Measurements from ENCODE around the gene MEGF6. TPM values are rescaled to one million over a fixed set of nuclear protein-coding genes. Genes with fewer than 3 reads are reported as not detected.

Gene MEGF6
- total RNA-seq, 1 donor from 2014 or later: 64.7 TPM

- H3K9me3 Mint-ChIP-seq (ENCODE audit: unreplicated experiment): peaks cover 2% of the 10 kb centered on the region
- no peak overlapping the region for H3K4me3 Mint-ChIP-seq (ENCODE audit: unreplicated experiment)
- H3K27me3 Mint-ChIP-seq (ENCODE audit: unreplicated experiment): peaks cover 1% of the 10 kb centered on the region
- H3K27ac Mint-ChIP-seq (ENCODE audit: unreplicated experiment): no peak overlapping the region
- no peak for DNase-seq
- TF ChIP-seq, protein P1, sequence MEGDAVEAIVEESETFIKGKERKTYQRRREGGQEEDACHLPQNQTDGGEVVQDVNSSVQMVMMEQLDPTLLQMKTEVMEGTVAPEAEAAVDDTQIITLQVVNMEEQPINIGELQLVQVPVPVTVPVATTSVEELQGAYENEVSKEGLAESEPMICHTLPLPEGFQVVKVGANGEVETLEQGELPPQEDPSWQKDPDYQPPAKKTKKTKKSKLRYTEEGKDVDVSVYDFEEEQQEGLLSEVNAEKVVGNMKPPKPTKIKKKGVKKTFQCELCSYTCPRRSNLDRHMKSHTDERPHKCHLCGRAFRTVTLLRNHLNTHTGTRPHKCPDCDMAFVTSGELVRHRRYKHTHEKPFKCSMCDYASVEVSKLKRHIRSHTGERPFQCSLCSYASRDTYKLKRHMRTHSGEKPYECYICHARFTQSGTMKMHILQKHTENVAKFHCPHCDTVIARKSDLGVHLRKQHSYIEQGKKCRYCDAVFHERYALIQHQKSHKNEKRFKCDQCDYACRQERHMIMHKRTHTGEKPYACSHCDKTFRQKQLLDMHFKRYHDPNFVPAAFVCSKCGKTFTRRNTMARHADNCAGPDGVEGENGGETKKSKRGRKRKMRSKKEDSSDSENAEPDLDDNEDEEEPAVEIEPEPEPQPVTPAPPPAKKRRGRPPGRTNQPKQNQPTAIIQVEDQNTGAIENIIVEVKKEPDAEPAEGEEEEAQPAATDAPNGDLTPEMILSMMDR (IDR thresholded peaks at IDR 0.05; ENCODE audit: partially characterized antibody, unreplicated experiment): no peak
- no peaks in the 10 kb centered on the region for H3K36me3 Mint-ChIP-seq (ENCODE audit: unreplicated experiment)
- H3K4me1 Mint-ChIP-seq (ENCODE audit: low read depth, unreplicated experiment): peaks cover 3% of the 10 kb centered on the region
These were observed 15.4 kb downstream of the MEGF6 start for GRCh38 chr1:3595949-3596348.

DNA sequence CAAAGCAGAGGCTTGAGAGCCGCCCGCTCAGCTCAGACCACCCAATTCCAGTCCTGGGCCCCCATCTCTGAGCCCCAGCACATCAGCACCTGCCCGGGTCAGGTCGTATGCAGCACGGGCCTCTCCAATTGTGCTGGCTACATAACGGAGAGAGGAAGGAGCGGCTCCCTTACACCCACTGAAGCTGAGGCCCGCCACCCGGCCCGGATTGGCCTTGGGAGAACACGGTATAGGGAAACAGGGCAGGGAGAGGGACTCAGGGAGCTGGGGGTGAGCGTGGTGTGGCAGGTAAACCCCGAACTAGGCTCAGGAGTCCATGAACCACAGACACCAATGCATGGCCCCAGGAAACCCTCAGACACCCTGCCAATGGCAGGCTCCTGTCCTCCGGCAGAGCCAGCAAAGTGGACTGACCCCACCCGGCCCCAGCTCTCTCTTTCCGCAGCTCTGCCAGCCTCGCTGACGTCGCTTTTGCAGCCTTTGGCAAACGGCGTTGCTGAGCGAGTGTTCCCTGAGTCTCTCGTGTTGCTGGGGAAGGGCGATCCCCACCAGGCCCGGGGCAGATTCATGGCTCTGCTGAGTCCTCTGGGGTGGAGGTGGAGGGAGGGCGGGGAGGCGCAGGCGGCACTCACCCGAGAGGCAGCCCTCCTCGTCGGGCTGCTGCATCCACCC lies 16.5 kb downstream of the MEGF6 start:
- H3K36me3 Mint-ChIP-seq (ENCODE audit: unreplicated experiment): no peaks in the 10 kb centered on the region
- DNase-seq: no peak
- TF ChIP-seq, protein P1 (IDR thresholded peaks at IDR 0.05; ENCODE audit: partially characterized antibody, unreplicated experiment): no peak
- peaks cover 3% of the 10 kb centered on the region for H3K27me3 Mint-ChIP-seq (ENCODE audit: unreplicated experiment)
- no peak overlapping the region for H3K27ac Mint-ChIP-seq (ENCODE audit: unreplicated experiment)
- peaks cover 4% of the 10 kb centered on the region for H3K4me1 Mint-ChIP-seq (ENCODE audit: low read depth, unreplicated experiment)
- no peak overlapping the region for H3K4me3 Mint-ChIP-seq (ENCODE audit: unreplicated experiment)
- peaks cover 2% of the 10 kb centered on the region for H3K9me3 Mint-ChIP-seq (ENCODE audit: unreplicated experiment)

- Mint-ChIP-seq H3K27me3 (ENCODE audit: unreplicated experiment) (peaks cover 6% of the 10 kb centered on the region), H3K9me3 (ENCODE audit: unreplicated experiment) (peaks cover 2% of the 10 kb centered on the region), H3K27ac (ENCODE audit: unreplicated experiment) (no peak overlapping the region), H3K4me3 (ENCODE audit: unreplicated experiment) (no peak overlapping the region), H3K36me3 (ENCODE audit: unreplicated experiment) (no peaks in the 10 kb centered on the region), H3K4me1 (ENCODE audit: low read depth, unreplicated experiment) (peaks cover 6% of the 10 kb centered on the region)
- TF ChIP-seq, protein P1 (IDR thresholded peaks at IDR 0.05; ENCODE audit: partially characterized antibody, unreplicated experiment): no peak
- no peak for DNase-seq
These were observed 17.6 kb downstream of the MEGF6 start for GRCh38 chr1:3593745-3594144.

- no peaks in the 10 kb centered on the region for H3K36me3 Mint-ChIP-seq (ENCODE audit: unreplicated experiment)
- H3K27me3 Mint-ChIP-seq (ENCODE audit: unreplicated experiment): peaks cover 5% of the 10 kb centered on the region
- DNase-seq: no peak
- no peak overlapping the region for H3K27ac Mint-ChIP-seq (ENCODE audit: unreplicated experiment)
- no peak overlapping the region for H3K4me3 Mint-ChIP-seq (ENCODE audit: unreplicated experiment)
- H3K9me3 Mint-ChIP-seq (ENCODE audit: unreplicated experiment): peaks cover 2% of the 10 kb centered on the region
- H3K4me1 Mint-ChIP-seq (ENCODE audit: low read depth, unreplicated experiment): peaks cover 6% of the 10 kb centered on the region
- TF ChIP-seq, protein P1 (IDR thresholded peaks at IDR 0.05; ENCODE audit: partially characterized antibody, unreplicated experiment): no peak
These were observed 18.0 kb downstream of the MEGF6 start for GRCh38 chr1:3593334-3593733.
